ENCODE measurements around the gene GRM3.

The GRM3 gene

GRCh38 chr7:86706406-86706805 is 62.7 kb downstream of the GRM3 start:
- DNase-seq (ENCODE audit: low spot score): no peak

- DNase-seq (ENCODE audit: low spot score): no peak
Observed at GRCh38 chr7:86708031-86708680, 64.4 kb downstream of the GRM3 start.

DNA sequence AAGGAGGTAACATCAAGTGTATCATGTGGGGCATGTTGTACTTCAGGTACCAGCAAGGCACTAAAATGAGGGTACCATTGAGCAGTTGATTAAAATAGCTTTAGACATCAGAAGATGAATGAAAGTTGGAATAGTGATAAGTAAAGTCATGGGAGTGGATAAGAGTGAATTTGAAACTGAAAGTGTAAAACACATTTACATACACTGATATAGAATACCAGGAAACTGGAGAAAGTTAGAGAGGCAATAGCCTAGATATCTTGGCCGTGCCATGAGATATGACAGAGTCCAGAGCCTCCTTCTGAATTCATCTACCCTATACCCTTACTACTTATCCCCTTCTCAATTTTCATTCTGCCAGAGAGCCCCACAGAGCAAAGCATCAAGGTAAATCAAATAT is 76.6 kb downstream of the GRM3 start:
- no peak for DNase-seq (ENCODE audit: low spot score)

GRCh38 chr7:86733783-86734182 is 90.1 kb downstream of the GRM3 start:
- no peak for DNase-seq (ENCODE audit: low spot score)

DNA sequence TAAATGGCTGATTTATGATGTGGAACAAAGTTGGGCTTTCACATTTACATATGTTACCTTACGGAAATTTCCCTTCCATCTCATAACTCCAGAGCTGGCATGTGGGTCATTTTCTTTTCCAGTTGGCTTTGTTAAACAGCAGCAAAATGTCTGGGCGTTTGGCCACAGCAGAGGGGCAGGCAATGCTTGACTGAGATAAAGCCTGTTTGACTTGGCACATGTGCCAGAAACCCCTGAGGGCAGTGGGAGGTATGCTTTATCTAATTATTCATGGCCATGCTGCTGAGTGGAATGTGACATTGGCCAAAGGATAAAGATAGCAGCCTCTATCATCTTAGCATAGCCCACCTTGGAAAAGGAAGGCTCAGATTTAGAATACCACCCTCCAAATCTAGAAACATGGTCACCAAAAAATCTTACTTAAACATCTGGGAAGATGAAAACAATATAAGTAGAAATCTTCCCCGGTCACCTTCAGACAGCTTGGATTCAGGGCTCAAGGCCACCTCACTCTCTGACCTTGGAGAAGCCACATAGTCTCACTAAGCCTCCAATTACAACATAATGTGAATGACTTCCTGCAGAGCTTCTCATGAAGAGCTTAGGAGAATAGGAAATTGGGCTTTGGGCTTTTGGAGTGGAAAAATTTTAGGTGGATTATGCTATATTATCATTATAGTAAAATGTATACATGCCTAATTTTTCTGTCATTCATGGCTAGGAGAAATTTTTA is 101.5 kb downstream of the GRM3 start:
- DNase-seq (ENCODE audit: low spot score): no peak

DNA sequence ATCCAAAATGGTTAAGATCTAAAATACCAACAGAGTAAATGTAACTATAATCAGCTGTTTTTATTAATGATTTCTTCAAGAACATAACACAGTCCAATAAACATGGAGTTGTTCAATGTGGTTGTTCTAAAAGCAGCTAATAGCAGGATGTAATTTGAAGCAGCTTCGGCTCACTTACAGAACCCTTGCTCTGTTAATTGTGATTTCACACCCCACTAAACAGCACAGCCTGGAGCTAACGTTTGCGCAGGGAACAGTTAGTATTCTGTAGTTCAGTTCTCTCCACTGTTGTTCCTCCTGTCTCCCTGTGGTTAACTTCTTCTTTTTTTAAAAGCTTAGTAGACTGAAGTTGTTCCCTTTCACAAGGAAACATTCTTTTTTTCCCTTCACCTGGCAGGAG is 104.0 kb downstream of the GRM3 start:
- no peak for DNase-seq (ENCODE audit: low spot score)

DNA sequence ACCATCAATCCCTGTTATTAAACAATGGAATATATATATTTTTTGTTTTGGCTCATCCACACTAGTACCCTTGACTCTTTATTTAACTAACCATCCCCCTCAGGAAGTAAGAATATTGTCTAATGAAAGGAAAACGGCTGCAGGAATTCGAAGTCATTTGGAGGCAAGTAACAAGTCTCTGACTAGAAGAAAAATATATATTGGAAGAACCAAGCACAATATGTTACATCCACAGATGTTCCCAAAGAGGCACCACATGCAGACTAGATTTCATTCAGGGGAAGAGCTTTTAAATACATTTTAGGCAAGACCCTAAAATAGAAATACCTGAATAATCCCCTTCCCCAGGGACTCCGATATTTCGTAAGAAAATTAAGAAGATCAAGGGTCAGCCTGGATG is 104.5 kb downstream of the GRM3 start:
- DNase-seq (ENCODE audit: low spot score): no peak

DNA sequence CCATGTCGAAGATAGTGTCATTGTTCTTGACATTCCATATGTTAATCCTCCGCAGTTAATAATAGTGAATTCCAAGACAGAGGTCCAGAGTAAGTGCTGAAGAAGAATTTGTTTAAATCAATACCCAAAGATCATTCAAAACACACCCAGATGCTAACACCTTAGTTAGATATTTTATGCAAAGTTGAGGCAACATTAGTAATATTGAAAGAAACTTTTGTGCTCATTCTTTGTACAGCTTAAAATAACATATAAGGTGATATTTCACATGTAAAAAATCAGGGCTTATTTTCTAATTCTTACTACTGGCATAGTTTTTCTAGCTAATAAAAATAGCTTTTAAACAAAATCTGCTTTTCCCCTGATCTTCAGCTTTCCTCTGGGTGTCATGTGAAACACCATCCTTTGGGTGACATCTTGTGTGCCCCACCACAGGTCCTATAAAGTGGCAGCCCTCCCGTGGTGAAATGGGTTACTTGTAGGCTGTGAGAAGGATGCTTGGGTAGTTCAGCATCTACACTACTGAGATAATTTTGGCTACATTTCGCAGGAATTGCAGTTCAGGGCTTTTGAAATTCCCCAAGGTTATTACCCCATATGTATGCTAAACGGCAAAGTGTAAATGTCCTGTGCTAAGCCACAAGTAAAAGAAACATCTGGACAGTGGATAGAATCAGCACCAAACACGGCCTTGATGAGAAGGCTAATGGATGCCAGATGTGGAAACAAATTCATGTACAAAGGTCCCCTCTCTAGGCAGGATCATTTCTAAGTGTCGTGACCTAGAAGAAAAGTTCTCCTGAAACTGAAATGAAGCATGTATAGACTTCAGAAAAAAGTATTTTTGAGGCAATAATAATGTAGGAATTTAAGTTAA is 105.4 kb downstream of the GRM3 start:
- DNase-seq (ENCODE audit: low spot score): no peak

DNA sequence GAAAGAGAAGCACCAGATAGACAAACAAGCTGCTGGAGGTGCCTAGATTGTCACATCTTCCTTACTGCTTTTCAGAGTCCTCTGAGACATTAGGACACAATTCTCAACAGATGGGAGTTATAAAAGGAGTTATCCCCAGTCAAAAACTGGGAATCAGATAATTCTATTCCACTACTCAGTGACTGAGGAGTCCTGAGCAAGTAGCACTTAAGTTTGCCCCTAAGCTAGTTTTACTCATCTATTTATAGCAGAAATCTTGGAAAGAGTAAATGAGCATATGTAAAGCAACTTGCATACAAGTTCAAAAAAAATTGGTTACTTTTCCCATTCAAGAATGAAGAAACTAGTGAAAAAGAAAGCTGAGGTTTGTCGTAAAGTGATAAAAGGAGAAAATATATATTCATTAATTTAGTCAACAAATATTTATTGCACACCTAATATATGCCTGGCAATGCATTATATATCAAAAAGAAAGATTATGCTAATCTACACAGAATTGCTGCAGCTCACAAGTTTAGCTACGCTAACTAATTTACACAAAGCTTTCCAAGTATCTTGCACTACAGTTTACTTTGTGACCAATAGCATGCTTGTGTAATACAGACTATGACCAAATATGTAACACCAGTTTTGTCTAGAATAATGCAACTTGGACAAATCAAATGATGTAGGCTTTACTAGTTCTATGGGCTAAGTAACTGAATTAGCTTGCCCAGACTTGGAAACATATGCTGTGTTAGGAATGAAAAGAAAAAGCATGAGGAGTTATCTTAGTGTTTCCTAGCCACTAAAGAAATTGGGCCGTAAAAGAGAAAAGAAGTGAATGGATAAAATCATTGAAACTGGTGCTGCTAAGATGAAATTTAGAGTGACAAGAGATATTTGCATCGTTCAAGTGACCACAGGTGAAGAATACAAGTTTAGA is 106.3 kb downstream of the GRM3 start:
- no peak for DNase-seq (ENCODE audit: low spot score)

- no peak for DNase-seq (ENCODE audit: low spot score)
Observed at GRCh38 chr7:86760236-86760635, 116.5 kb downstream of the GRM3 start.

DNA sequence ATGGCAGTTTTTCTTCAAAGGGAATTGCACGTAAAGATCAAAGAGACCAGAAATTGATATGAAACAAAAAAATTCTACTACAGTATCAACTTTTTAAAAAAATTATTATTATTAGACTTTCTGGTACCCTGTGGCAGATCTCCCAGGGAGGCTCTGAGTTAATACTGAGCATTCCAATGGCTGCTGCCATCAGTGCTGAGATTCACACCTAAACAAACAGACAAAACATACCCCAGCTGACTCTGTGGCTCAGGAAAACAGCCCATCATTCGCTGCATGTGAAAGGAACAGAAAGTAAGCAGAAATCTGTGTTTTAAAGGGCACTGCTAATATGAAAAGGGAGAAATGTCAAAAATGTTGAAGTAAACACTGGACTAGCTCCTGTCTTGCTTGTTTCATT is 118.4 kb downstream of the GRM3 start:
- no peak for DNase-seq (ENCODE audit: low spot score)

DNA sequence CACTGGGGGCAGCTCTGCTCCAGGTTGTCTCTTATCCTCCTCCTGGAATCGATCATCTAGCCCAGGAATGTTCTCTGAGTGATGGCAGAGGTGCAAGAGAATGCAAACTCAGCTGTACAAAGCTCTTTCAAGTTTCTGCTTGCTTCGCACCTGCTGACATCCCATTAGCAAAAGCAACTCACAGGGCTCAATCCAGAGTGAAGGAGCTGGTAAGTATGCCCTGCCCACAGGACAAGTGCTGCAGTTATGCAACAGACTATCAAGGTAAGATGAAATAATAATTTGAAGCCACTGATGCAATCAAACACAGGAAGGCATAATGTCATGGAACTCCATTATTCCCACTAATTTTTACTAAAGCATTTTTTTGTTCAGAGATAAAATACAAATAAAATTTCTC is 122.2 kb downstream of the GRM3 start:
- no peak for DNase-seq (ENCODE audit: low spot score)

- DNase-seq (ENCODE audit: low spot score): no peak
Observed at GRCh38 chr7:86768394-86768793, 124.7 kb downstream of the GRM3 start.

DNA sequence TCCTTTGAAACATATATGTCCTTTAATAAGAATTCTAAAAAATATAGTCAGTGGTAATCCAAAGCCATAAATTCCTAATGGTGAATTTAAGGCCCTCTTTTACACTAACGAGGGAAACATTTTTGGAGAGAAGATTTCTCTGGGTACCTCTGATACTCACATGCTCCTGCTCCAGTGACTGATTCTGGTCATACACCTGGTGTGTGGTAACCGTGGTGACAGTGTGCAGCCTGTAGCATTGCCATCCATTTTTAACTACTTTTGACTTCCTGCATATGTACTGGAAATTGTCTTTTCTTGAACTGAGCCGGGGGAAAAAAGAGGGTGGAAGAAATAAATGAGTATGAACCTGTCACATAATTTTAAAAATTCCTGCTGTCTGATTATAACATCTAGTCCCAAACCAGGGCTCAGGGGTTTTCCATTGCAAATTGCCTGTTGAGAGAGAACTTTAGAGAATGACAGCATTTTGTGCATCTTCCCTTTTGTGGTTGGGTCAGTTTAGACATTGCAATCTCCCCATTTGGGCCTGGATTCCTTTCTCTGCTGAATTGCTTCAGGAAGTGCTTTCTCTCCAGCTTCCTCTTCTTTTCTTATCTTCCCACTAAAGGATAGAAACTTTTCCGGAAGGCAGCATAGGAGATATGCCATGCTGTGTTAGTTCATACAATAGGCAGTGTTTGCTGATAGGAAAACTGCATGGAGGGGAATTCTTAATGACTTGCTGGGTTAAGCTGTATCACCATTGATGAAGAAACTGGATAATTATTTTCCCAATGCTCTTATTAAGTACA is 125.5 kb downstream of the GRM3 start:
- no peak for DNase-seq (ENCODE audit: low spot score)

- DNase-seq (ENCODE audit: low spot score): no peak
Observed at GRCh38 chr7:86773309-86773708, 129.6 kb downstream of the GRM3 start.

DNA sequence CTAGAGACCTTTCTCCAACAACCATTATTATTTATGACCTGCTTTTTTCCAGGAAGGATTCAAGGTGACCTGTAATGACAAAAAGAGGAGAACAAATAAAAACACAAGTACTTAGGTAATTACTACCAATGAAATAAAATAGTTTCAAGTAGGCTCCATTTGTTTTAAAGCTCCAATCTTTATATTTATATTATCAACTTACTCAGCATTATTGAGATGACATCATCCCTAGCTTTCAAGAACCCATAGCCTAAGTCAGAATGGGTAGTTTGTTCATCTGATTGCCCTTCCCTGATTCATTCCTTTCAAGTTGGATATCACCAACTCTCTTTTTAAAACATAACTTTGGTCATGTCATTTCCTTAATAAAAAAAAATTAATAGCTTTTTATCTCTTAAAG is 131.5 kb downstream of the GRM3 start:
- DNase-seq (ENCODE audit: low spot score): no peak

- DNase-seq (ENCODE audit: low spot score): no peak
Observed at GRCh38 chr7:86776136-86776535, 132.4 kb downstream of the GRM3 start.

DNA sequence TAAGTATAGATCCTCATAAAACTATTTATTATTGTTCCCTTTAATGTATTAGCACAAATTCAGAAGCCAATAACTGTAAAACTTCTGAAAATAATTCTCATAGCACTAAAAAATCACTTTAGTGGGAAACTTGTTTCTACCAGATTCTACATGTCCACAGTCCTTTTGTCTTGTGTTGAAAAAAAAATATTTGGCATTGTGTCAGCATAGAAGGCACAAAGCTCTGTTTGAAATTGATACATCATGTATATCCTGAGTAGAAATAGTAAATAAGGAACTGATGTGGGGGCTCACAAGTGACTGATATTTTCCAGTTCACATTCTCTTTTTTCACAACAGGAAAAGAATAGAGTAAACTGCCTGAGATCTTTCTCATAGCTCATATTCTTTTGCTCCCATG is 134.6 kb downstream of the GRM3 start:
- DNase-seq (ENCODE audit: low spot score): no peak

GRCh38 chr7:86784765-86785164 is 141.1 kb downstream of the GRM3 start:
- DNase-seq (ENCODE audit: low spot score): no peak

DNA sequence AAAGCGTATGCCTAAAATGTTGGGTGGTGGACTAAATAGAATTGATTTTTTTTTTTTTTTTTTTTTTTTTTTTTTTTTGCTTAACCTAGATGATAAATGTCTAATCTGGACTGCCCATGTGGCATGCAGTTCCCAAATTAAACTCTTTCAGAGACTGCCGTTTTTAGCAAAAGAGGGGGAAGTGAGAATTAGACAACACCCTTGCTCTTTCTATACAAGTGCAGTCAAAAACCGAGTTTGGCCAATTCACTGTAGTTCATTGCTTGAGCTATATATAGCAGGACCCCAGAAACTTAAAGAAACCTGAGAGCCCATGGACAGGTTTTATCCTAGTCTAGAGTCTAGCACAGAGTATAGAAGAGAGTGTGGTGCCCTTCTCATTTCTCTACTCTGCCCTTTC is 141.9 kb downstream of the GRM3 start:
- DNase-seq (ENCODE audit: low spot score): no peak

GRCh38 chr7:86786376-86786775 is 142.7 kb downstream of the GRM3 start:
- DNase-seq (ENCODE audit: low spot score): no peak

All from COLO829 (cell line).